Keratinocyte (primary cell): ENCODE data around the gene ANKHD1. TPM values are rescaled to one million over a fixed set of nuclear protein-coding genes. Genes with fewer than 3 reads are reported as not detected.

Source experiments
- DNase-seq: peaks from one replicate; pipeline ENCODE4 v3.0.0-alpha.2; 2011; ENCODE audit warnings: low read depth, missing footprints, low spot score
- FAIRE-seq: peaks from 2 replicates; lab custom pipeline; 2011; peaks lifted over from hg19 to GRCh38; lab: Jason Lieb, UNC
- H2AFZ ChIP-seq: 2 replicates; pipeline ENCODE4 v1.6.0; 2012; ENCODE audit warnings: low read length, control low read depth, inconsistent platforms; ENCODE audit not compliant: control insufficient read depth
- H3K27ac ChIP-seq: 2 replicates; pipeline ENCODE4 v1.5.1; 2011; ENCODE audit warnings: low read length; ENCODE audit not compliant: control insufficient read depth, insufficient read depth
- H3K27me3 ChIP-seq: 3 replicates; pipeline ENCODE4 v1.6.0; 2011; ENCODE audit warnings: low read length; ENCODE audit not compliant: control insufficient read depth, insufficient read depth; ENCODE audit errors: extremely low read depth
- H3K36me3 ChIP-seq, 2 experiments: 2 replicates in 1 of 2; 3 replicates in 1 of 2; pipeline ENCODE4 v1.5.1; 2011; ENCODE audit warnings: low read length in 2 of 2, mild to moderate bottlenecking in 1 of 2; ENCODE audit not compliant: control insufficient read depth in 2 of 2, insufficient read depth in 2 of 2; ENCODE audit errors: extremely low read depth in 1 of 2
- H3K4me1 ChIP-seq: 3 replicates; pipeline ENCODE4 v1.5.1; 2011; ENCODE audit warnings: low read length; ENCODE audit not compliant: control insufficient read depth, insufficient read depth; ENCODE audit errors: extremely low read depth
- H3K4me2 ChIP-seq: 3 replicates; pipeline ENCODE4 v1.6.0; 2011; ENCODE audit warnings: low read depth, low read length; ENCODE audit not compliant: control insufficient read depth, insufficient read depth; ENCODE audit errors: extremely low read depth
- H3K4me3 ChIP-seq, 3 experiments: fragments of 200-600 bp in 1 of 3; sonication (generic) in 1 of 3; 2 replicates in 2 of 3; 3 replicates in 1 of 3; pipeline ENCODE4 v1.5.1; 2011 to 2016; ENCODE audit warnings: low read length in 3 of 3, mild to moderate bottlenecking in 3 of 3, control low read depth in 2 of 3, inconsistent platforms in 1 of 3, low read depth in 1 of 3, mixed read lengths in 1 of 3, mixed run types in 1 of 3, moderate library complexity in 1 of 3; ENCODE audit not compliant: control insufficient read depth in 2 of 3, insufficient read depth in 2 of 3; ENCODE audit errors: extremely low read depth in 1 of 3
- H3K79me2 ChIP-seq: 2 replicates; pipeline ENCODE4 v1.6.0; 2012; ENCODE audit warnings: low read length; ENCODE audit not compliant: control insufficient read depth, insufficient read depth
- H3K9ac ChIP-seq: 3 replicates; pipeline ENCODE4 v1.6.0; 2011; ENCODE audit warnings: low read length; ENCODE audit not compliant: control insufficient read depth, insufficient read depth; ENCODE audit errors: extremely low read depth
- H3K9me1 ChIP-seq: 3 replicates; pipeline ENCODE4 v1.6.0; 2011; ENCODE audit warnings: low read length; ENCODE audit not compliant: control insufficient read depth, insufficient read depth; ENCODE audit errors: extremely low read depth
- H3K9me3 ChIP-seq: 2 replicates; pipeline ENCODE4 v1.5.1; 2012; ENCODE audit warnings: low read depth, low read length; ENCODE audit not compliant: control insufficient read depth
- H4K20me1 ChIP-seq: 3 replicates; pipeline ENCODE4 v1.6.0; 2011; ENCODE audit warnings: low read length; ENCODE audit not compliant: control insufficient read depth, insufficient read depth; ENCODE audit errors: extremely low read depth
- CTCF ChIP-seq, 3 experiments: IDR thresholded peaks in 1 of 3; conservative IDR thresholded peaks in 1 of 3; optimal IDR thresholded peaks in 1 of 3; 2 replicates in 2 of 3; 3 replicates in 1 of 3; pipeline versions ENCODE3 to v1.5.1; 2011; ENCODE audit warnings: low read length in 3 of 3, mild to moderate bottlenecking in 3 of 3, moderate library complexity in 2 of 3, control low read depth in 1 of 3, inconsistent platforms in 1 of 3; ENCODE audit not compliant: insufficient read depth in 2 of 3; ENCODE audit errors: extremely low read depth in 1 of 3
- EZH2 ChIP-seq: IDR thresholded peaks from one replicate; pipeline ENCODE4 v1.6.1; 2012; ENCODE audit warnings: inconsistent platforms, mild to moderate bottlenecking, low read length, moderate library complexity
- dilution Hi-C: fragments of 300-500 bp; cut with MboI; formaldehyde crosslinking; loops from one replicate; pipeline ENCODE4 v1.7.0; 2020; ENCODE audit warnings: low sequenced_read_pairs; ENCODE audit not compliant: extremely low pct_ligation_motif_present
- polyA plus RNA-seq, 5 experiments: library from polyadenylated mRNA; depleted of rRNA in 3 of 5; stranded (reverse) in 3 of 5; stranded (forward) in 1 of 5; unstranded in 1 of 5; fragments of >200 nt; gene quantifications; 1 replicate in 1 of 5; 2 replicates in 3 of 5; 3 replicates in 1 of 5; pipeline versions ENCODE4 v1.2.1 to v1.2.3, GENCODE V29; 2011 to 2012; ENCODE audit warnings: missing spikeins in 2 of 5, low read depth in 1 of 5, low replicate concordance in 1 of 5

Gene ANKHD1
- polyA plus RNA-seq, 1 donor (not counting 4 experiments of a cell fraction or from before 2014, with no cell fraction given): 65.9 TPM

- Histone ChIP-seq H4K20me1 (no peaks in the 10 kb centered on the region), H3K36me3 (peaks cover 24 to 27% of the 10 kb centered on the region in 2 experiments), H3K9me1 (no peaks in the 10 kb centered on the region), H3K9ac (peak within 1 kb of the TSS; percentile 59), H3K4me1 (peaks cover 14% of the 10 kb centered on the region), H3K4me2 (peak within 1 kb of the TSS; percentile 57), H3K9me3 (no peaks in the 10 kb centered on the region), H3K27ac (peak within 1 kb of the TSS; percentile 42), H2AFZ (peak within 1 kb of the TSS; percentile 10), H3K4me3 (peak within 1 kb of the TSS in 2 of 3 experiments; percentile 27 to 58), H3K27me3 (no peaks in the 10 kb centered on the region), H3K79me2 (peaks cover 5% of the 10 kb centered on the region)
- dilution Hi-C loops: no loop called here
- FAIRE-seq: peak; percentile 87
- TF ChIP-seq CTCF (optimal IDR thresholded peaks at IDR 0.05 in 1 of 3, IDR thresholded peaks at IDR 0.05 in 1 of 3, conservative IDR thresholded peaks at IDR 0.05 in 1 of 3; ENCODE audit: extremely low read depth in 1 of 3, insufficient read depth in 2 of 3, low read length in 3 of 3): peak; percentile 43 to 81 (median 54)
- no peak for TF ChIP-seq EZH2
- peak; percentile 56 for DNase-seq
Measured at GRCh38 chr5:140547508-140548299, 146.1 kb downstream of the ANKHD1 start, which contains the start of gene EIF4EBP3. Gene EIF4EBP3, plus strand, starts transcription at chr5:140547662. Its CDS starts 76 bp downstream, at chr5:140547738.

GRCh38 chr5:140548300-140548688 is 146.7 kb downstream of the ANKHD1 start:
- H2AFZ ChIP-seq: no peak overlapping the region
- H3K9me1 ChIP-seq: no peaks in the 10 kb centered on the region
- peaks cover 14% of the 10 kb centered on the region for H3K4me1 ChIP-seq
- no peak for TF ChIP-seq CTCF (optimal IDR thresholded peaks at IDR 0.05 in 1 of 3, IDR thresholded peaks at IDR 0.05 in 1 of 3, conservative IDR thresholded peaks at IDR 0.05 in 1 of 3; ENCODE audit: extremely low read depth in 1 of 3, insufficient read depth in 2 of 3, low read length in 3 of 3)
- TF ChIP-seq EZH2: no peak
- H3K9me3 ChIP-seq: no peaks in the 10 kb centered on the region
- H3K36me3 ChIP-seq: peaks cover 24 to 27% of the 10 kb centered on the region in 2 experiments
- peaks cover 10% of the 10 kb centered on the region for H3K79me2 ChIP-seq
- peak overlapping the region in 1 of 3 experiments; percentile 58 for H3K4me3 ChIP-seq
- FAIRE-seq (no peak), DNase-seq (no peak)
- H4K20me1 ChIP-seq: no peaks in the 10 kb centered on the region
- H3K4me2 ChIP-seq: peak overlapping the region; percentile 57
- peak overlapping the region; percentile 59 for H3K9ac ChIP-seq
- no peaks in the 10 kb centered on the region for H3K27me3 ChIP-seq
- peak overlapping the region; percentile 42 for H3K27ac ChIP-seq
- dilution Hi-C loops: no loop called here
